GM12878 (cell line): ENCODE data around the gene SLC35E1.

Source experiments
- BRCA1 ChIP-seq: IDR thresholded peaks from 2 replicates; pipeline ENCODE4 v1.6.1; 2011; ENCODE audit warnings: low read depth, low read length, improper control_type of control experiment
- CTCF ChIP-seq, 3 experiments: IDR thresholded peaks in 2 of 3; conservative IDR thresholded peaks in 1 of 3; 2 replicates each; pipeline ENCODE4 v1.5.1; 2011; ENCODE audit warnings: low read depth in 3 of 3, low read length in 3 of 3, mild to moderate bottlenecking in 3 of 3, control low read depth in 2 of 3, moderate library complexity in 2 of 3, inconsistent platforms in 1 of 3, mixed read lengths in 1 of 3; ENCODE audit not compliant: control insufficient read depth in 2 of 3, insufficient read depth in 1 of 3; ENCODE audit errors: extremely low read depth in 1 of 3
- EP300 ChIP-seq, 2 experiments: fragments of 150-350 bp in 1 of 2; IDR thresholded peaks; 2 replicates each; pipeline ENCODE4 v1.6.1; 2011 to 2012; ENCODE audit warnings: low read depth in 2 of 2, low read length in 2 of 2, borderline replicate concordance in 1 of 2, improper control_type of control experiment in 1 of 2, inconsistent platforms in 1 of 2; ENCODE audit not compliant: control insufficient read depth in 1 of 2
- POLR2A ChIP-seq: IDR thresholded peaks from 2 replicates; pipeline ENCODE4 v1.6.1; 2011; ENCODE audit warnings: low read depth, mild to moderate bottlenecking, low read length
- SUPT20H ChIP-seq: IDR thresholded peaks from 2 replicates; pipeline ENCODE4 v1.6.1; 2011; ENCODE audit warnings: low read depth, mild to moderate bottlenecking, low read length, moderate library complexity, borderline replicate concordance; ENCODE audit not compliant: control insufficient read depth

GRCh38 chr19:16535381-16535780 lies 36.8 kb downstream of the SLC35E1 start:
- no peak for TF ChIP-seq CTCF (IDR thresholded peaks at IDR 0.05 in 2 of 3, conservative IDR thresholded peaks at IDR 0.05 in 1 of 3; ENCODE audit: control insufficient read depth in 2 of 3, extremely low read depth in 1 of 3, insufficient read depth in 1 of 3, low read depth in 3 of 3, low read length in 3 of 3)
- TF ChIP-seq POLR2A = peak; percentile 6; the same call in 1 of the 2 replicates
- no peak for TF ChIP-seq EP300 (IDR thresholded peaks at IDR 0.05; ENCODE audit: borderline replicate concordance in 1 of 2, control insufficient read depth in 1 of 2, low read depth in 2 of 2, low read length in 2 of 2)
- TF ChIP-seq BRCA1 = no peak
- TF ChIP-seq SUPT20H = no peak
